DMS 273 (cell line): ENCODE measurements around the gene FBXL17.

Experiments used
- DNase-seq: peaks from one replicate; lab custom pipeline; 2025; ENCODE audit not compliant: unreplicated experiment; lab: John Stamatoyannopoulos, UW

The FBXL17 gene

DNA sequence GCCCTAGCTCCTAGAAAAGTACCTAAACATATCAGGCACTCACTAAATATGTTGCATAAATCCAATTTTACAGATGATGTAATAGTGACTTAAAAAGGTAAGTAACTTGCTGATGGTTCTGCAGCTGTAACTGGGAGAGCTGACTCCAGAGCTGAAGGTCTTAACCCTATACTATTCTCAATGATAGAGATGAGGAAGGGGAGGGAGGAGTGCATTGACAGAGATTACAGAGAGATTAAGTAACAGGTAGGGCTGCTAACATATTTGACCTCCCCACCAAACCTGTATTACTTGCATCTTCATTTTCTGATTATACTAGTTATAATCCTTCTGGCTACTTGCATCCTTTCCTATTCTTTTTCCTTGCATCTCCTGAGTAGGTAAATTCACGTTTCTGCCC lies 455.8 kb downstream of the FBXL17 start:
- DNase-seq = no peak

DNA sequence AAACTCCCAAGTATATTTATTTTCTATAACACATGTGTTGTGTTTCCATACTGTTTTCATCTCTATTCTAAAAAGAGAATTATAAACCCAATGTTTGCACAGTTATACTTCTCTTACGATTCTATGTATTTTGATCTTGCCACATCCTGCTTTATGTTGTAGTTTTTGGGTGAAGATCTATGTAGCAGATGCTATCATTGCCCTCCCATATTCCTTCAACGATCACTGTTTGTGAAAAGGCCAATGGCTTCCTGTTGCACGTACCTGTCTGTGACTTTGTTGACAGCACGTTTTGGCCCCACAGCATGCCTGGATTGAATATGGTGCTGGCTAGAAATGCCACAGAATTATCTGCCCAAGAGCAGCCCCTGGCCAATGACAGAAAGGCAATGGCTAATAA lies 456.7 kb downstream of the FBXL17 start:
- DNase-seq = no peak

DNA sequence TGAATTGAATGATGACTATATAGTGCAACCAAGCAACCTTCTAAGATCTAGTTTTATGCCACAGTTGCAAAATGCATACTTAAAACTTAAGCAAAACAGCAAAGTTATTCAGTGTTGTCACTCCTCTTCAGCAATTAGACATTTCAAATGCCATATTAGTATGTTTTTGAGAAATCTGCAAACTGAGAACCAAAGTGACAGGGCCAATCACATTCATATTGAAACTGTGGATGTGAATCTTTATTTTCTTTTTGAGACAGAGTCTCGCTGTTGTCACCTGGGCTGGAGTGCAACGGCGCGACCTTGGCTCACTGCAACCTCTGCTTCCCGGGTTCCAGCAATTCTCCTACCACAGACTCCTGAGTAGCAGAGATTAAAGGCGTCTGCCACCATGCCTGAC lies 461.9 kb downstream of the FBXL17 start:
- DNase-seq = no peak

DNA sequence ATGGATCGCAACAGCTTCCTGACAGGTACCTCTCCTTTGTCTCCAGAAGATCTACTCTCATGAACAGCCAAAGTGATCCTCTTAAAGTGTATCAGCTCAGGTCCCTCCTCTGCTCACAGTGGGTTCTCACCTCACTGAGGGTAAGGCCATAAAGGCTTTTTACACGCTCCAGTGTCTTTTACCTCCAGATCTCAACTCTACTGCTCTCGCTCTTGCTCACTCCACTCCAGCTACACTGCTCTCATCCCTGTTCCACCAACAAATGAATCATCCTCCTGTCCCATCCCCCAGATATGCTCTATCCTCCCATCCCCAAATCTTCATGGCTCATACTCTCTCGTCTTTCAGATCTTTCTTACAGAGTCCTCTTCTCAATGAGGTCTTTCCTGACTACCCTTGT lies 462.5 kb downstream of the FBXL17 start:
- DNase-seq = no peak

DNA sequence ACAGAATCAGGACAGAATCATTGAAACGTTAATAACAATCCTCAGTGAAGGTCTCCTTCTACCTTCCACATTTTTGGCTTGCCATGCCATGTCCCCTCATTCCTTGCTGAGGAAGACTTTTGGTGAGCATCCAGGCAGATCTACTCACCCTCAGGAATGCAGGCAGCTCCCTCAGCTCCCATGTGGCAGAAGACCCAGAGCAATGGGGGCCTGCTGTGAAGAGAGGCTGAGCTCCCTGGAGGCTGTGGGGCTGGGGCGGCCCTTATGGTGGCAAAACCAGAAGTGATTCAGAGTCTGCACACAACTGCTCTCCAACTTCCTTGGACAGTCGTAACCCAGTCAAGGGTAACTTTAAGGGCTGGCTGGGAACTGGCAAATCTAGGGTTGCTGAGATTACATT lies 463.9 kb downstream of the FBXL17 start:
- DNase-seq = peak; percentile 33

DNA sequence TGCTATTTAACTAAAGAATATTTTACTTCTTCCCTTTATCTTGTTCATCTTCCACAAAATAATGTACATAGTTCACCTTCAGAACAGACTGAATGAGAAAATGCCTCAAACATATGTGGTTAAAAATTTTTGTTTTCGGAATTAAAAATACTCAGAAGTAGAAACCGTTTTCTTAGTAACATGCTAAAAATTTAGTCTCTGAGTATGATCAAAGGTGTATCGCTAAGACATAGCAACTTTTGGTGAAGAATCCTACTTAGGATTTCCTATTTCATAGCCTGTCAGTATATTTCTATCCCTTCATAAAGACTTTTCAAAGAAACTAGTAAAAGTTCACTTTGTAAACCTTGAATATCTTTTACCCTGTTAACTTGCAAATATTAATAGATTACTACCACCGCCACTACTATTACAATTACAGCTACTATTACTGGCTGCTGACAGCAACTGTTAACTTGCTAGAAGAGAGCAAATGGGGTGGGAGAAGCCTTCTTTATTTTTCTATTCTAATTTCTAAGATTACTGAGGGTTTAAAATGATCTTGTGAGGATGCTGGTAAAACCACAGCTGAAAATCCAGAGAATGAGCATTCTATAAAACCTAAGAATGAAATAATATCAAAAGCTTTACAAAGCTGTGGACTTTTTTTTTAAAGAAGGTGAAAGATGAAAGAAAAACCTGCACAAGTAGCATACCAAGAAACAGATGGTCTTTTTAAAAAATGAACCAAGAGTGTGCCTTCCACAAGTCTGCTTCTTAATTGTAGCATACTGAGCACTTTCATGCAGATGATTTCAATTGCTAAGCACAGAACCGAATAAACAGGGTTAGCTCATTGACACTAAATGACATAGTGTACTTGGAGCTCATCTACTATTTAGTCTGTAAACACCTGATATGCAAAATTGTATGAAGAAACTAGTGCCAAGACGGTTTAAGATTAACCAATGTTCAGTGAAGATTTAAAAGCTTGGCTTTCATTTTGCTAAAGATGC lies 464.9 kb downstream of the FBXL17 start:
- DNase-seq = peak; percentile 66

DNA sequence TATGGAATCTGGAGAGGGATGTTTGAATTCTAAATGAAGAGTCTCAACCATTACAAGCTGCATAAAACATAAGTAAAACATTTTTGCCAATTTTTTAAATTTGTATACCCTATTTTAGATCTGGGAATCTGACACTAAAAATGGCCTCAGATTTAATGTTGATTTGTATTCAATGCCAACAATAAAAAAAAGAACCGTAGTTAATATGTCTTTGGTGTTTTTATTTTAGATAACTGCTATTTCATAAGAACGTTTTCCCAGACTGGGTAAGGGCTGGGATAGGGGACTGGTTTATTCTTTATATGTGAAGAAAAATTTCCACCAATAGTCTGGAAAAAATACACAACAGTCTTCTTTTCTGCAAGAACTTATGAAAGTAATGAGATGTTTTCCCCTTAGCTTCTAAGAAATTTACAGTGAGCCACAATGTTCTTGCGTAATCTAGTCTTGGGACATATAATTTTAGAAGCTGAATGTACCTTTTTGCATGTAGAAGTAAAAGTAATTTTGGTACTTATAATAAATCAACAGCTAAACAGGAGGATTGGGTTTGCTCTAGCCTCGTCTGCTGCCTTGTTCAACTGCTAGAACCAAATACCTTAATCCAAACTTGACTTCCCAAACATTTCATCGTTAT lies 466.6 kb downstream of the FBXL17 start:
- no peak for DNase-seq

DNA sequence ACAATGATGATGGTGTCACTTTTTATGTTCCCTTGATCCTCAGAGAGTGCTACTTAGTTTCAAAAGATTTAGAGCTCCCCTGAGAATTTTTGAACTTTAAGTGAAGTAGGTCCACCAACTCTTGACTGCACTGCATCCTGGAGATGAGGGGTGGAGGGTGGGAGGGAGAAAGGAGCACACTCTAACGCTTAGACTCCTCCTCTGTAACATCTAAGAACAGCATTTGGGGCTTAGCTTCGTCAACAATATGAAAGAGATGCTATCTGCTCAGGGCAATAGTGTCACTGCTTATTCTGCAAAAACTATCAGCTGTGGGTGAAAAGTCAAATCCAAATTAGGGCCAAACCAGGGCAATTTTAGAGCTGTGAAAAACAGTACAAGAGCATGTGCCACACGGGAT lies 468.4 kb downstream of the FBXL17 start:
- no peak for DNase-seq

DNA sequence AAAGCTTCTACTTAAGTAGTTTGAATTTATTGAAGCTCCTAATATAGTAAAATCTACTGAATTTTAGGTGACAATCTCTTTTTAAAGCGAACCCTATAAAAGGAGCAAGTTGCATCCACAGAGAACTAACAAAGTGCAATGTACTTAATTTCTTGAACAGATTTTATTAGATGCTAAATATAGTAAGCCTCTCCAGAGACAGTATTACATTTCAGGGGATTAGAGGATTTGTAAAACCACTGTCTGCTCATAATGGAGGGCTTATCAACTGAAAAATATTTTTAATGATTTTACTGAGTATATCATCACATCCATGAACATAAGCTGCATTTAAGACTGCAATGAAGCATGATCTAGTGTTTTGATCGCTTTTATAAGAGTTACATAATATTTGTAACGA lies 481.2 kb downstream of the FBXL17 start:
- peak; percentile 14 for DNase-seq

DNA sequence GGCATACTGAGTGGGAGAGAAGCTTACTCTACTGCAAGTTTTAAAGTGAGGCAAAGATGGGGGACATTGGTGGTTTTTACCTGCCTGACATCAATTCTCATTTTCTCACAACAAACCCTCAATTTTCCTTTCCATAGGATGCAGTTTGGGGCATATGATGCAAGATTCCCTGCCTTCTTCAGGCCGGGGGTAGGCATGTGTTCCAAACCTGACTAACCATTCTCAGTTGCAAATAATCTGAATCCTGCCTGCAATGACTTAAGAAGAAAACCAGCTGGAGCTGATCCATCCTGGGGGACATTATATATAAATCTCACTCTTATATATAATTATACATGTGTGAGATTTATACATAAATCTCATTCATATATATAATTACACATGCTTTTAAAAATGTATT lies 487.5 kb downstream of the FBXL17 start:
- peak; percentile 23 for DNase-seq

DNA sequence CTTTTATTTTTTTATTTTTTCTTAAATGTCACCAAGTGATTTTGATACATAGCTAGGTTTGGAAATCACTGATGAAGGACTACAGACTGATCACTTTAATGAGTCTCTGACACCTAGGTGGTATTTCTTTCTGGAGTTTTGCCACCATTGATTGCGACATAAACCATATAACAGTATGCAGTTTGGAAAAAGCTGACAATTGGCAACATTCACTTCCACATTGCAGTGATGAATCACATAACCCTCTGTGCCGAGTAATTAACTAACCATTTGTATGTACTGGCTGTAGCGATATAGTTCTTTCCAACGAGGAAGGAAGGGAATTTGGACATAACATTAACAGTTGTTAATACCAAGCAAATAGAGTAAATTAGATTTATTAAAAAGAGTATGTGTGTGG lies 488.3 kb downstream of the FBXL17 start:
- peak; percentile 24 for DNase-seq

DNA sequence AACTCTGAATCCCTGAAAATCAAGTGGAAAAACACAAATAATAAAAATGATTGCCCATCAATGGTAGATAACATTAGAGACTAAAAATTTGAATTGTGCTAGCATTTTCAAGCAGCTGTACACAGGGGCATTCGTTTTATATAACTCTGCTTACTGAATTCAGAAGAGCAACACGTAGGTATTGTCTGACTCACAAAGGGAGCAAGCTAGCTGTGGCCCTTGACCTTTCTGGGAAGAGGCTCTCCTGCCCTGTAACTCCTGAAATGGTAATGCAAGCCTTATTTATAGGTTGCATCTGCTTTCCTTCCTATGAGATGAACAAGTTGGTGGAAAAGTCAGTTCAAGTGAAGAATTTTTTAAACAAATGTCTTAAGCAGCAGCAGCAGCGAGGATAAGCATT lies 492.5 kb downstream of the FBXL17 start:
- no peak for DNase-seq

DNA sequence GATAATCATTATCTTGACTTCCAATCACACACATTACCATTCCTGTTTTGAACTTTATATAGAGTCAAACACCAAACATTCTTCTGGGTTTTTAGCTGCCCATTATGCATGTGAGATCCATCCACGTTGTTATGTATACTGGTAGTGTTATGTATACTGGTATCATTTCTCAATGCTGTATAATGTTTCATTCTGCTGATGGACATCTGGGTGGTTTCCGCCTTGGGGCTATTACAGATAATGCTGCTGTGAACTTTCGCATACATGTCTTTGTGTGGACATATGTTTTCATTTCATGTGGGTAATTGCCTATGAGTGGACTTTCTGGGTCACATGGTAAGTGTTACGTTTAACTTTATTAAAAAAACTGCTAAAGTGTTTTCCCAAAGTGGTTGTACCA lies 493.4 kb downstream of the FBXL17 start:
- no peak for DNase-seq

DNA sequence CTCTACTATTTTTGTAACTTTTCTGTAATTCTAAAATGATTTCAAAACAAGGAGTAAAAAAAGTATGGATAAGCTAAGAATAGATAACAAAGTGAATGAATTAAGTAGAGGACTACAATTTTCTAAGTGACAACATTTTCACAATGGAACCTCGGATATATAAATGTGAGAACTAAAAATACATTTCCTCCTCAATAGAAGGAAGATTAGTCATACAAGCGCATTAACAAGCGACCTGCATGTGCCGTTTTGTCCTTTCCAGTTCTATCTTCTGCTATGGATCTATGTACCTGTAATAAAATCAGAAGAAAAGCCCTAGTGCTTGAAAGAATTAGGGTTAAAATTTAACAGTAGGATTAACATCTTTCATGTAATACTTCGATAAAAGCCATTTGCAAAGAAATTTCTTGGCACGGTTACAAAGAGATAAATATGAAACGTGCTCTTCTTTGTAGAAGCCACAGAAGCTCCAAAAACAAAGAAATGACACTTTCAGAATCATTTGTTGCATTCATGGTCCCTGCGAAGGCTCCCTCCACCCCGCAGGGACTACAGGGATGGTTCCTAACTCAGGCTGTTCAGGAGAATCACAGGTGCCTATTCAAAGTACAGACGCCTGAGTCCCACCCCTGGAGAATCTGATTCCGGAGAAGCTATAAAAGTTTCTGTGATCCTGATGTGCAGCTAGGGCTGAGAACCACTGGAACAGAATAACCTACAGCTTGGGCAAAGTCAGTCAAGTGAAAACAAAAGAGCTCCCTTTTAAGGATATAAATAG lies 494.5 kb downstream of the FBXL17 start:
- DNase-seq = no peak

DNA sequence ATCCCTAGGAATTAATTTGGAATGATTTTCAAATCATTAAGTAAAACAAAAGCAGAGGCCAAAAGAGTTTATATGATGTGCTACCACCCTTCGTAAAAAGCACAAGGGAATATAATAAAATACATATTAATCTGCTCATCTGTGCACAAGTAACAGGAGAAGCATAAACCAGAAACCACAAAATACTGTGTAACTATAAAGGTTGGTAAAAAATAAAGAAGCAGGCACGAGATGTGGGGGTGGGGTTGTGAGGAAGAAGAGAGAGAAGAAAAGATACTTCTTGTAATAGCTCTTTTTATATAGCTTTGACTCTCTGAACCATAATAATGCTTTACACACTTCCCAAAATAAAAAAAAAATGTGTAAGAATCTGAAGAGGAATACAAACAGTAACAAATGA lies 496.3 kb downstream of the FBXL17 start:
- no peak for DNase-seq

DNA sequence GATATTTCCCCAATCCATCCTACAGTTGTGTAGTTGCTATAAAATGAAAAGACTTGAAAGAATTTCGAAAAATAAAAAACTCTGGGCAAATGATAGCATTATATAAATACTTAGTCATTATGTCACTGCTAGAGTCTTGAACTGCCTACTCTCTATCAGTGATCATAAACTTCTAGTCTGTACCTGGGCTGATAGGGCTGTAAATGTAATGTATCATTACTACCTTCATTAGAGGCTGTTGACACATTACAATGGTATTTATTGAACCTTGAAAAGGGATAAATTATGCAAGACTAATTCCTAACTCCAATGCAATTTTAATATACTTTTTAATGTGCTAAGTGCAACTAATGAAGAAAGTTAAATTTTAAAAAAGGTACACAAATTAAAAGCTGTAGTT lies 497.0 kb downstream of the FBXL17 start:
- DNase-seq = no peak

DNA sequence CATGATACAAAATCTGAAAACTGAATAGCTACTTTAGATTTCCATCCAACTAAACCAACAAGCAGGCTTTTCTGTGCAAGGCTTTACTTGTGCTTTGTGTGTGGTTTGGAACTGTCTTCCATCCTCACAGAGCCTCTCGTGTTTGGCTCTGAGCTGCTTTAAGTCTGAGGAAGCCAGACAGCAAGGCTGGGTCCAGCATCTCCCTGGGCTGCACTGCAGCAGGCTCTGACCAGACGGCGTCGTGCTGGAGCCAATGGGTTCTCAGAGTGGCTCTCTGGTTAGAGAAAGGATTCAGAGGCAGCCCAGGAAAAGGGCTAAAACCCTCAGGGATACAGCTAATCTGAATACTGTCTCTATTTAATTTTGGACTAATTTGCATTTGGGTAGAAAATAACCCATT lies 503.2 kb downstream of the FBXL17 start:
- DNase-seq = no peak

DNA sequence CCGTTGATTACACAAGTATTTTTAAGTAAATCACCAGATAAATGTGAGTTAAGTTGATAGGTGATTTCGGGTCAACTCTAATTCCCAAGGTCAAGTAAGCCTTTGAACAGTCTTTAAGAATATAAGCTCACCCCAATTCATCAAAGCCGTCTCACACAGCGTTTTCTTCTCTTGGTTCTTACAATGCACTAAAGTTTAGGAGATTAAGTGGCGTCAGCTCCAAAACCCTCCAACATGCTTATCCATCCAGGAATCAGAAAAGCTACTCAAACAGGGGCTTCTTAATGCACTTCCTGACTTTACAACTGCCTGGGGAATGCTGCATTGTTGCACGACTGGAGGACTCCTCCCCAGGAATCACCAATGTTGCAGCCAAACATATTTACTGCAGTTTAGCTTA lies 505.0 kb downstream of the FBXL17 start:
- no peak for DNase-seq

DNA sequence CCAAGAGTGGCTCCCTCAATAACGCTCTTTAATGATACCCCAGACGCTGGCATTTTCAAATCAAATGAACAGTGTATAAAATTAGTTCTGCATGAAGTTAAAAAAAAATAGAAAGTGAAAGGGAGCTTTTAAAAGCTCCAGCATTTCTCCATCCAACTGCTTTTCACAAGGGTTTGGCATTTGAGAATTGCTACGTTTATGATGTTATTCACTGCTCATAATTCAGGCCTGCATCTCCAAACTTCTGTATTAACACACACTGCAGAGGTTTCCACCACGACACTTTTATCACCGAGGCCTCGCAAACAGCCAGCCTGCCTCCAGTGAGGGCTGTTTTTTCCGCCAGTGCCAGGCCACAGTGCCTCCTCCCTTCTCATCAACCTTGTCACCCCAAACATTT lies 505.6 kb downstream of the FBXL17 start:
- DNase-seq = no peak

DNA sequence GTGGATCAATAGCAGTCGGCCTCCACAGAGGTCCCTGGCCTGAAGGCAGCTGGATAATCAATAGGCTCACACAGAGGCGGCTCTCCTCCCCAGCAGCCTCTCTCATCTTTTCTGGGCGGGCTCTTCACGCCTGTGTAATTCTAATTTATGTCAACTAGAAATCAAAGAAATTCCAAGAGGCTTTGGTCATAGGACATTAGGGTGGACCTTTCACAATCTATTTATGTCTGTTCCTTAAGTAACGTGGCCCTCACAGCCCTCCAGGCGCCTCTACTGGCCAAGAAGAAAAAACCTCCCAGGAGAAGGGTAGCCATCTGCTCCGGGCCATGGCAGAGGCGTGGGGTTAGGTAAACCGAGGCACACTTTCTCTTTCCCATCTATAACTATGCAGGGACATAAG lies 506.1 kb downstream of the FBXL17 start:
- no peak for DNase-seq

DNA sequence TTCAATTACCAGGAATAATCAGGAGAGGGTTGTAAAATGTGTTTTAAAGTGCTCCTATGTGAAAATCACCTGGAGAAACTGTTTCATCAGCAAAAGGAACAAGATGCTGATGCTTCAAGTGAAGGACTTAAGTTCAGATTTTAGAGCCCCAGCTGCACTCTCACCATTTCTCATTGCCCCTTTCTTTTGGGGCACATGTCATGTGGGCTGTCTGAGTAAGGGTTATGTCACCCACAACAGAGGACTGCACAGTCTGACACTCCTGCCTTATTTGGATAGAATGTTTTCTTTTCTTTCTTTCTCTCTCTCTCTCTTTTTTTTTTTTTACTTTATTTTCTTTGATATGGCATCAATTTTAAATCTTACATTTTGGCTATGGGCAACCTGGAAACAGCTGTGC lies 507.1 kb downstream of the FBXL17 start:
- DNase-seq = no peak

DNA sequence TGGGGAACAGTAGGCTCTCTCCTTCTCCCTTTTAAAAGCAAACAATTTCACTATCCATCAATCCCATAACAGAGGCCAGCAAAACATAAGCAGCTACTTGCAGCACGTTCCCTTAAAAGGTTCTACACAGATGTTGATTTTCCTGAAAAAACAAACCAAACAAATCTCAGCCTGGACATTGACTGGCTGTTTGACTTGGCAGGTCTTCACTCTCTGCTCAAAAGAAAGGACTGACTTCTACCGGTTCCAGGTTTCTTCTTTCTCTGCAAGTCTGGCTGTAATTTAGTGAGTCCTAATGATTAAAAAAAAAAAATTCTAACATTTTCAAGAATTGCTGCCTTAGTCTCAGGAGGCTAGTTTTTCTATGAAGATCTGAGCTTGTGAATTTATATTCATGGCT lies 508.0 kb downstream of the FBXL17 start:
- DNase-seq = no peak
